K562 (cell line): ENCODE data around the gene RNF126. TPM values are rescaled to one million over a fixed set of nuclear protein-coding genes. Genes with fewer than 3 reads are reported as not detected.

Experiments used
- BCLAF1 ChIP-seq, 2 experiments: fragments of 450-650 bp in 1 of 2; IDR thresholded peaks; 2 replicates each; pipeline ENCODE4 v1.6.1; 2011 to 2017; ENCODE audit warnings: low read depth in 2 of 2, antibody characterized with exemption in 1 of 2, borderline replicate concordance in 1 of 2, low read length in 1 of 2, mild to moderate bottlenecking in 1 of 2, mixed read lengths in 1 of 2; ENCODE audit not compliant: control insufficient read depth in 1 of 2
- CEBPB ChIP-seq: fragments of 450-650 bp; IDR thresholded peaks from 2 replicates; pipeline ENCODE4 v1.6.1; 2016; ENCODE audit warnings: missing genetic modification characterization, missing compliant biosample characterization
- CXXC5 ChIP-seq: fragments of 250-450 bp; sonication (Bioruptor Pico); IDR thresholded peaks from 2 replicates; pipeline ENCODE4 v1.8.0; 2022; ENCODE audit warnings: inconsistent platforms, mild to moderate bottlenecking, moderate library complexity
- DPF2 ChIP-seq: fragments of 450-650 bp; IDR thresholded peaks from 2 replicates; pipeline ENCODE4 v1.6.1; 2016
- HMGN3 ChIP-seq: IDR thresholded peaks from 2 replicates; pipeline ENCODE4 v1.6.1; 2011; ENCODE audit warnings: borderline replicate concordance, low read depth, mild to moderate bottlenecking, mixed read lengths, low read length; ENCODE audit not compliant: insufficient read length; ENCODE audit errors: extremely low read depth
- HNRNPLL ChIP-seq: fragments of 200-400 bp; formaldehyde crosslinking; IDR thresholded peaks from 2 replicates; pipeline ENCODE4 v1.6.1; 2017; ENCODE audit warnings: low read length, low read depth, mild to moderate bottlenecking; ENCODE audit not compliant: poor library complexity, severe bottlenecking
- MECOM ChIP-seq: fragments of 250-450 bp; sonication (Bioruptor Pico); IDR thresholded peaks from 2 replicates; pipeline ENCODE4 v1.8.0; 2022; ENCODE audit warnings: inconsistent platforms
- NFXL1 ChIP-seq: fragments of 450-650 bp; formaldehyde crosslinking; IDR thresholded peaks from 2 replicates; pipeline ENCODE4 v1.4.0; 2021; ENCODE audit warnings: mild to moderate bottlenecking
- PKNOX1 ChIP-seq: fragments of 450-650 bp; IDR thresholded peaks from 2 replicates; pipeline ENCODE4 v1.6.1; 2016
- PRPF4 ChIP-seq: fragments of 200-400 bp; formaldehyde crosslinking; IDR thresholded peaks from one replicate; pipeline ENCODE4 v1.6.1; 2017; ENCODE audit warnings: low read length, low read depth, mild to moderate bottlenecking; ENCODE audit not compliant: insufficient read depth, poor library complexity, severe bottlenecking
- SETDB1 ChIP-seq: IDR thresholded peaks from one replicate; pipeline ENCODE4 v1.6.1; 2012; ENCODE audit warnings: low read length, control low read depth, inconsistent platforms
- SMARCA5 ChIP-seq: fragments of 450-650 bp; IDR thresholded peaks from 2 replicates; pipeline ENCODE4 v1.6.1; 2016
- SMARCB1 ChIP-seq: IDR thresholded peaks from 2 replicates; pipeline ENCODE4 v1.6.1; 2011; ENCODE audit warnings: improper control_type of control experiment, low read depth; ENCODE audit not compliant: insufficient read length
- SREBF2 ChIP-seq: sonication (generic); formaldehyde crosslinking; IDR thresholded peaks from 2 replicates; pipeline ENCODE4 v1.4.0; 2020; ENCODE audit warnings: mild to moderate bottlenecking, missing genetic modification reagents
- TCF15 ChIP-seq: fragments of 250-450 bp; sonication (Bioruptor Pico); IDR thresholded peaks from 2 replicates; pipeline ENCODE4 v1.8.0; 2022; ENCODE audit warnings: moderate library complexity, mild to moderate bottlenecking, inconsistent platforms
- ZKSCAN8 ChIP-seq: fragments of 200-800 bp; sonication (Bioruptor generic); IDR thresholded peaks from 2 replicates; pipeline ENCODE4 v1.6.1; 2016; ENCODE audit warnings: missing genetic modification characterization, missing compliant biosample characterization
- ZNF57 ChIP-seq: fragments of 450-650 bp; formaldehyde crosslinking; IDR thresholded peaks from 2 replicates; pipeline ENCODE4 v1.4.0; 2020; ENCODE audit warnings: mild to moderate bottlenecking, moderate library complexity
- ZNF639 ChIP-seq, 2 experiments: fragments of 200-800 bp in 1 of 2; sonication (Bioruptor generic) in 1 of 2; sonication (generic) in 1 of 2; formaldehyde crosslinking in 1 of 2; IDR thresholded peaks in 1 of 2; conservative IDR thresholded peaks in 1 of 2; 2 replicates each; pipeline versions ENCODE4 v1.5.0 to v1.6.1; 2016 to 2020; ENCODE audit warnings: missing compliant biosample characterization in 1 of 2, missing genetic modification characterization in 1 of 2, missing genetic modification reagents in 1 of 2
- polyA plus RNA-seq, 8 experiments: library from polyadenylated mRNA; depleted of rRNA in 4 of 8; stranded (reverse) in 5 of 8; unstranded in 3 of 8; fragments of >200 nt; fragmentation: Nextera tagmentation in 2 of 8; fragmentation: Illumina TruSeq in 1 of 8; extraction: Ambion mirVana in 2 of 8; extraction: Trizol in 1 of 8; gene quantifications; 2 replicates each; pipeline versions ENCODE4 v1.2.1 to v1.2.3, GENCODE V29; 2011 to 2014; ENCODE audit warnings: inconsistent platforms in 1 of 8, missing spikeins in 1 of 8
- total RNA-seq, 7 experiments: library from RNA; depleted of rRNA in 6 of 7; stranded (reverse); fragments of >200 nt in 6 of 7; fragmentation: Illumina TruSeq in 2 of 7; extraction: Trizol in 2 of 7; gene quantifications; 2 replicates each; pipeline versions ENCODE4 v1.2.1 to v1.2.3, GENCODE V29; 2011 to 2021; ENCODE audit warnings: low replicate concordance in 1 of 7

The RNF126 gene
- total and polyA plus RNA-seq, 9 of the 15 experiments (the other 6 are each of a cell fraction or from before 2014, with no cell fraction given), result 0.27 to 101 (median 12.3) TPM

GRCh38 chr19:633068-633785 lies 29.8 kb downstream of the RNF126 start, which contains the start of gene POLRMT (continued):
- TF ChIP-seq ZNF639 (CRISPR knock-in tag; conservative IDR thresholded peaks at IDR 0.05 in 1 of 2, IDR thresholded peaks at IDR 0.05 in 1 of 2) (no peak; a peak in 1 of 4 replicates), MECOM (no peak), NFXL1 (no peak), SMARCA5 (no peak), HNRNPLL (no peak), PRPF4 (no peak), SETDB1 (peak; percentile 57), TCF15 (no peak), ZNF57 (CRISPR knock-in tag) (no peak), DPF2 (no peak), PKNOX1 (peak; percentile 98), SMARCB1 (no peak), SREBF2 (no peak), HMGN3 (peak; percentile 68), ZKSCAN8 (CRISPR knock-in tag) (no peak), CEBPB (tag) (no peak), BCLAF1 (IDR thresholded peaks at IDR 0.05; ENCODE audit: borderline replicate concordance in 1 of 2, control insufficient read depth in 1 of 2, low read depth in 2 of 2, low read length in 1 of 2) (0 out of 4 replicates have a peak, but pooled peaks of 1 of the 2 experiments have one; percentile 62), CXXC5 (CRISPR knock-in tag) (peak; percentile 48)
